RKO (cell line): ENCODE data around the gene CCDC54.

Experiments used
- DNase-seq: peaks from one replicate; pipeline ENCODE4 v3.0.0-alpha.2; 2016; ENCODE audit warnings: low spot score

CCDC54 gene

DNA sequence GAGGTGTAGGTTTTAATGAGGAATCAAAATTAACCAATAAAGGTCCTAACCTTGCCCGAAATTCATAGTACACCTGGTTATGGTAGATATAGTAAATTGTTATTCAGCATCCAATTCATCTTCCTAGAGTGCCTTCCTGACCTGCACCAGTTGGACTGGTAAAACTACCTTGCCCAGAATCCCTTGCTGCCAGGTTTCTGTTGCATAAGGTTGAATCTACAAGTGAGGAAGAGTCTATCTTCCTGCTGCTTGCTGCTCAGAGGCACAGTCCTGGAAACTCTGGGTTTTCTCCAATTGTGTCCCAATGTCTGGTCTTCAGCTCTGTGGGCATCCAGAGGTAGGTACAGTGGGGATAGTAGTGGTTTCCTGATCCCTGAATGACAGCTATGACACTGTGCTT is 17.3 kb downstream of the CCDC54 start:
- DNase-seq = no peak

DNA sequence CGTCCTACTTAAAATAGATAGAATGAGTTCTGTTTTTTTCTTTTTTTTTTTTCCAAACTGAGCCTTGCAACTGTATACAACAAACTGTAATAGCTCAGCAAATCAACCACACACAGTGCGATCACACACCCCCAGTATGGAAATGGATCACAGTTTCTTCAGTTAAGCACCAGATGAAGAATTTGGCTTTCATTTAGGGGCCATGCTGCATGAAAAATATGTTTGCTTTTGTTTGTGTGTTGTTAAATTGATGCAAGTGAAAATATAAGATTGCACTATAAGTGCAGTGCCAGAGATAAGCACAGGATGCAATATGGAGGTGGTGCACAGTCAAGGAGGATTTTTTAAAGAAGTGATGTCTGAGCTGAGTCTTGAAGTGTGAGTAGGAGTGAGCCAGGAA is 17.8 kb downstream of the CCDC54 start:
- no peak for DNase-seq

DNA sequence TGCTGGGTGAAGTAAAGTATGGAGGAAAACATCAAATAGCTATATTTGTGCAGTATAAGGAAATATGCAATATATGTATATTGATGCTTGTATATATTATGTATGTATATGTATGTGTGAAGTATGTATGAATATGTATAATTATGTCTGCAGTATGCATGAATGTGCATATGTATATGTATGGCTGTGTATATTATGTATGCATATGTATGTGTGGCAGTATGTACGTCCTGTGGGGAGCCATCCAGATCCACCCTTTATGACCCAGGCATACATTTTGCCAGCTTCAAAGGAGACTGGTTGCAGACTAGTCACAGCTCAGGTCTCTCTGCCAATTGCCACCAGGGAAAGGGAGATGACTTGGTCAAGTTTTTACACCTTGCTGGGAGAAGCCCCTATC is 24.1 kb downstream of the CCDC54 start:
- DNase-seq = no peak

DNA sequence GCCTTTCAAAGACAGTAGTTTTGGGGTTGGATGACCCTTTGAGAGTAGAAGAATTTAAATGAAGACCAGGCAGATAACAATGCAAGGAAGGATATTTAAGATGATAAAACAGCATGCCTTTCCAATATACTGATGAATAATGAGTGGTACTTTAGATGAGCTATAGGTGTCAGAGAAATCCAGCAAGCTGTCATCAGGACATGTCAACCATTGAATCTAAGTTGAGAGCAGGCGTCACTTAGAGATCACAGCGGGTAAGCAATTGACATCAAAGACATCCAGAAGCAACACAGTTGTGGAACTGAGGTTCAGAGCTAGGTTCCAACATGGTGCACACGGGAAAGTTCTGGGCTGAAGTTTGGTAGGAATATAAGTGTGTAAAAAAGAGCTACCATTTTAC is 25.0 kb downstream of the CCDC54 start:
- no peak for DNase-seq

DNA sequence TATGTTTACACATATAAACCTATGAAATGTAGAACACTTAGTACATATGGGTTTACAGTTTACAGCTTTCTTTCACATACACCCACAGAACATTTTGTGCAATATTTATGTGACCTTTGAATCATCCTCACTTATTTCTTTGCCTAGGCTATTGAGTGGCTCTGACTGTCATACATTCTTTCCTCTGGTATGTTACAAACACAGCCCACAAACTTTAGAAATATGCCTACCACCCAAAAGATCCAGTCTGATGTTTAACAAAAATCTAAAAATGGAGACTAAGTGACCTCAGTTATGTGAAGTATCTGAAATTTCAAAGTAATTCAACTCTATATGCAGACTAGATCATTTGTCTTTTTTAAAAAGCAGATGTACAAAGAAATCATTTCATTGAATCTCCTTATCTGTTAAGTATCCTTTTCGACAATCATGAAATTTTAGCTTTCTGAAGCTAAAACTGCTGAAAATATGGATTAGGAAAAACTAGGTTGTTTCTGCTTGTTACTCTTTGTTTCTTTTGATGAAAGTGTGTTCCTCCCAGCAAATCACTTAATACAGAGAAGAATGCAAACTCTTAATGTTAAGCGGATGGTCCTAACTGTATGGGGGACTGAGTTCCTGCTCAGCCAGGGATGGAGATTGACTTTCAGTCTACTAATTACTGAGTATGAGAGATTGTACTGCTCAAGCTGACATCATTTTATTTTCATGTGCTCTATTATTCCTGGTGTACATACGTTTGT is 27.7 kb downstream of the CCDC54 start:
- no peak for DNase-seq

DNA sequence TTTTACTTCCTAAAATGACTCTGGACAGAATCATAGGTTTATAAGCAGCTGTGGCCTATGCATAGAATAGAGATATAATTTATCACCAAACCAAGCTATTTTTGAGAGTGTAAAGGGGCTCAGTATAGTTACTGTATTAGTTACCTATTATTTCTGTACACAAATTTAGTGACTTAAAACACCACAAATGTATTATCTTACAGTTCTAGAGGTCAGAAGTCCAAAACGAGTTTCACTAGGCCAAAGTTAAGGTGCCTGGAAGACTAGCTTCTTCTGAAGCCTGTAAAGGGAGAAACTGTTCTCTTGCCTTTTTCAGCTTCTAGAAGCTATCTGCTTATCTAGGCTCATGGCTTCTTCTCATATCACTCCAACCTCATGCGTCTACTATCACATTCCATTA is 30.1 kb downstream of the CCDC54 start:
- DNase-seq = no peak

DNA sequence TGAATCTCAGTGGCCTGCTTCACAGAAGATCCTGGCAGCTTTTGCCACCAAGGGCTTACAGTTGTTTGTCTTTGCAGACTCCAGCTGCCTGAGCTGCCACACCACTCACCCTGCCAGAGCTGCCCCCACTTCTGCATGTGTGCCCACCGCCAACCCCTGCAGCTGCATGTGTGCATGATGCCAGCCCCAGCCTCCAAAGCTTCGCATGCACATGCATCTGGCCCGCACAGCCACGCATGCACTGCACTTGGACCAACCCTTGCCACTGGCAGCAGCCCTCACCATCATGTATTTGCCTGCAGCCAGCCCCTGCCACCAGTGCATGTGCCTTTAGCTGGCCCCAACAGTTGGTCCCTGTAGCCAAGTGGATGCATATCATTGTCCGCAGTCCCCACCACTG is 31.3 kb downstream of the CCDC54 start:
- no peak for DNase-seq

DNA sequence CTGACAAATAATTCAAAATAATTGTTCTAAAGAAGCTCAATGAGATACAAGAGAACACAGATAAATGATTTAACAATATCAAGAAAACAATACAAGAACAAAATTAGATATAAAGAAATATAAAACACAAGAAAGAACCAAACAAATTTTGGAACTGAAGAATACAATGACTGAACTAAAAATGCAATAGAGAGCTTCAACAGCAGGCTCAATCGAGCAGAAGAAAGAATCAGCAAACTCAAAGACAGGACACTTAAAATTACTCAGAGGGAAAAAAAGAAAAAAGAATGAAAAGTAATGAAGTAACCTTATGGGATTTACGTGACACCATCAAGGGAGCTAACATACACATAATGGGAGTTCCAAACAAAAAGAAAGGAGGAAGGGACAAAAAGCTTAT is 32.1 kb downstream of the CCDC54 start:
- DNase-seq = no peak

DNA sequence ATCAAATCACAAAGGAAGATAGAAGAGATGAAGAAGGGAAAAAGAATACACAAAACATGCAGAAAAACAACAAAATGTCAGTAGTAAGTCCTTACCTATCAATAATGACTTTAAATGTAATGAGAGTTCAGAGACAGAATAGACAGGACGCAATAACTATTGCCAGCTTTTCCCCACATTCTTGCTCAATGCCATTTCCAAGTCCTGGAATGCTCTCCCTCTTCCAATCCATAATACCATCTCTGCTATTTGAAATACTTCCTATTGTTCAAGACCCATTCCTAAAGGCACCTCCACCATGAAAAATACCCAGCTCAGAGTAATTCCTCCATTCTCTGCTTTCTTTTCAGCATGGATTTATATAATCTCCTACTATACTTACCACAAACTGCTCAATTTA is 33.4 kb downstream of the CCDC54 start:
- no peak for DNase-seq

DNA sequence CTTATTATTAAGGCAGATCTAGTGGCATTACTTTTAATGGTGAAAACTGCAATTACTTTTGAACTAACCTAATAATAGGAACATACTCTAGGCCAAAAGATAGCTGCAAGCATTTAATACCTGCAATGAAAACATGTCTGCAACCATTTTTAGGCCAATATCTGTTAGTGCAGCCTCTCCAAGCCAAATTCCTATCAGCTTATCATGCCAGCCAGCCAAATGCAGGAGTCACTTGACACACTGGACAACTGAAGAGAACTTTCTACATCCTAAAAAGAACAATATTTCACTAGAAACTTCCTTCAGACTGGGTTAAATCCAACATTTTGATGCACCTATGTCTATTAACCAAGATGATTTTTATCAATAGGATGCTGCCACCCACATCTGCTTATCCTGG is 33.8 kb downstream of the CCDC54 start:
- no peak for DNase-seq

DNA sequence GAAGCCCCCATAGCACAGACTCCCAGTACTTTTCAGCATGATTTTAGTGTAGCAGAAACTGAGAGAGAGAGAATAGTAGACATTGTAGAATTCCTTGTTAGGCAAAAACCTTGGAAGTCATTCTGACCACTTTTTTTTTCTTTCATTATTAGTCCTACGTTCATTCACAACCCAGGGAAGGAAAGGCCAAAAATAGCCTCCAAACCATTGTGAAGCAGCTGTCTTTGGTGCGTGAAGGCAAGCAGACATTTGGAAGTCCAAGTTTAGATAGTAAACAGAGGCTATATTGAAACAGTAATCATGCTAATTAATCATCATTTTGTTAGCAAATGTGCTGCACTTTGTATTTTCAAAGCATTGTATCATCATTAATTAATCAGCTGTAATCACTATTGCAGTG is 34.5 kb downstream of the CCDC54 start:
- DNase-seq = no peak

DNA sequence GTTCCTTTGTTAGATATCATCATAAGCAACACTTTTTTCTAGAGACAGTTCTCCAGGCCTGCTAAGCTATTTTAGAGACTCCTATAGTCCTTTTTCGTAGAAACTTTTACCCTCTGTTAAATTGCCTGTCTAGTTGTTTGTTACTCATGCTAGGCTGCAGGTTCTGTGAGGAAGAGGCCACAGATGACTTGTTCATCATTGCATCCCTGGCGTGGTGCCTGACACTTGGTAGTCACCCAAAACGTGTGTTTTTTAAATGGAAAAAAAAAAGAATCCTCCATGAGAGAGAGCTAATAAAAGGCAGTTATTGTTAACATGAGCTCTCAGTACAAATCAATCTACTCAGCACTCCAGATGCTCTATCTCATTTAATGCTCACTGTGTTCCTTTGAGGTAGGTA is 35.1 kb downstream of the CCDC54 start:
- no peak for DNase-seq

DNA sequence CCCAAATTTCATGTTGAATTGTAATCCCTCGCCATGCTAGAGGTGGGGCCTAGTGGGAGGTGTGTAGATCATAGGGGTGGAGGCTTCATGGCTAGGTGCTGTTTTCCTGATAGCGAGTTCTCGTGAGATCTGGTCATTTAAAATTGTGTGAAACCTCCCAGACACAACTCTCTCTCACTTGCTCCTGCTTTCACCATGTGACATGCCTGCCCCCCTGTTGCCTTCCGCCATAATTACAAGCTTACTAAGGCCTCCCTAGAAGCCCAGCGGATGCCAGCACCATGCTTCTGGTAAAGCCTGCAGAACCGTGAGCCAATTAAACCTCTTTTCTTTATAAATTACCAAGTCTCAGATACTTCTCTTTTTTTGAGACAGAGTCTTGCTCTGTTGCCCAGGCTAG is 36.0 kb downstream of the CCDC54 start:
- no peak for DNase-seq

DNA sequence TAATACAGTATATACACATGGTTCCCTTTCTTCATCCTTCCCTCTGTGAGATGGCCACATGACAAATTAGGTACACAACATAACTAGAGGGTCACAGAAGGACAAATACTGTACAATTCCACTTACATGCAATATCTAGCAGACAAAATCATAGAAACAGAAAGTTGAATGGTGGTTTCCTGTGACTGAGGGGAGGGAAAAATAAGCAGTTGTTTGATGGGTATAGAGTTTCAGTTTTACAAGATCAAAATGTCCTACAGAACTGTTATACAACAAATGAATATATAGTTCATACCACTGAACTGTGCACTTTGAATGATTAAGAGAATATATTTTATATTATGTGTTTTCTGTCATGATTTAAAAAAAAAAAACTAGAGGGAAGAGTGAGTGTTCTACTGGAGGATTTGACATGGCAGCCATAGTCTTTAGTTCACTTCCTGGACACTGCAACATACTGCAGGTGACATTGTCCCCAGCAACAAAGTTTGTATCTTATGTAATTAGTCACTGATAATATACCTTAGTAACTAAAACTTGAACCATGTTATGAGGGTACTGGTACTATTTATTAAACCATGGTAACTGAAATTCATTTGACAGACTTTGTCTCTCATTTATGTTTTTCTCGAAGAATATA is 37.2 kb downstream of the CCDC54 start:
- no peak for DNase-seq

DNA sequence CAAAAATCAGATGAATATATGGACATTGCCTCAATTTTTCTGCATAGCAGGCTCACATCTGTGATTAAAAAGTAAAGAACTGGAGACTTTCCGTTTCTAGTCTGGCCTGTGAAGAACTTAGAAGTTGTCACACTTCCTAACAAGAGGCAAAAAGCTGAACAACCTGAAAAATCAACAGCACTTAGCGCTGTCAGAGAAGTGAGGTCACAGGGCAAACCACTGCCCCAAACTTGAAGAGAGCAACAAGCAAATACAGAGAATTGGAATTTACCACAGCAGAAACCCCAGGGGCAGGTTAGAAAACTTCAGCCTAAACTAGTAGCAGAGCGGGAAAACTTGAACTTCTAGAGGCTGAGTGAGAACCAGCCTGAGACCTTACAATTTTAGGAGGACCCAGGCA is 38.9 kb downstream of the CCDC54 start:
- DNase-seq = no peak

DNA sequence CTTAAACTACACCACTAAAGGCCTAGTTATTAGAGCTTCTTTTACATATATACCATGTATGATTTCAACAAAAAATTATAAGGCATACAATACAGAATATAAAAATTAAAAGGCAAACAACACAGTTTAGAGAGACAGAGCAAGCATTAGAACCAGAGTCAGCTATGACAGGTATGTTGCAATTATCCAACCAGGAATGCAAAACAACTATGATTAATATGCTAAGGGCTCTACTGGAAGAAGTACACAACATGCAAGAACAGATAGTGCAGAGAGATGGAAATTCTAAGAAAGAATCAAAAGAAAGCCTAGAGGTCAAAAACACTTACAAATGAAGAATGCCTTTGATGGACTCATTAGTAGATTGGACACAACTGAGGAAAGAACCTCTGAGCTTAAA is 39.6 kb downstream of the CCDC54 start:
- no peak for DNase-seq

DNA sequence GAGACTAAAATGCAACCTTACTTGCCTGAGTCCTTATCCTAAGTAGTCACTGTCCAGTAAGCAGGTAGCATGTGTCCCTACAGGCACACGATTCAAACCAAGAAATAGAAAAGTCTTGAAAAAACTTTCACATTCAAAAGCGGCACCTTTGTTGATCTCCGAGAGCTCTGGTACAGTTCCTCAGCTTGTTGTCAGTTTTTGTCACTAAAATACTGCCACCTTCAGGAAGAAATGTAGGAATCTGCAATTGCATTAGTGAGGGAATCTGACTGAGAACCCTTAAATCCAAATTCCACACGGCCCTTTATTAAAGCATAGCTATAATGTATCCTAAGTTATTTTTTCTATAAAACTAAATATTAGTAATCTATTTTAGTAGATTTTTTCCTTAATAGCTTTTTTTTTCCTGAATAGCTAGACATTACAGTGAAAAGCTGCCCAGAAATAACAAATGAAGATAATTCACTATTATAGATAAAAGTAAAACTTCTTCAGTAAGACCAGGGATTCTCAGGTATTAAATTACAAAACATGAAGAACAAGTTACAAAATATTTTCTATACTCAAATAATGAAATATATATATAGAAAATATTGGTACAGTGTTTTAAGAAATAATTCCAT is 44.0 kb downstream of the CCDC54 start:
- peak; percentile 87 for DNase-seq

DNA sequence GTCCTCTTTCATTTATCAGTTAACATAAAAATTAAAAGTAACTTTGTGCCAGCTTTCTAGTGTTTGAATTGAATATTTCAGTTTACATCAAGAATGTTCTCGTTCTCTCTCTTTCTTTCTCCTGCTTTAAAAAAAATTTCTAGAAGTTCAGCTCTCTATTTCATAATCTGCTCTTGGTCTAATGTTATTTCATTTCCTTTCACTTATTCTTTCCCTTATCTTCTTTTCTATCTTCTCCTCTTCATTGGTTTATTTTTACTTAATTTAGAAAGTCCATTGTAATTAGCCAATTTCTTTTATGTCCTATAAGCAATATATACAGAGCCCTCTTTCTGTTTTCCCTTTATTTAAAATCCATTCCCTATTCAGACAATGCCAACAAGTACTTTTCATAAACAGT is 44.6 kb downstream of the CCDC54 start:
- DNase-seq = no peak

DNA sequence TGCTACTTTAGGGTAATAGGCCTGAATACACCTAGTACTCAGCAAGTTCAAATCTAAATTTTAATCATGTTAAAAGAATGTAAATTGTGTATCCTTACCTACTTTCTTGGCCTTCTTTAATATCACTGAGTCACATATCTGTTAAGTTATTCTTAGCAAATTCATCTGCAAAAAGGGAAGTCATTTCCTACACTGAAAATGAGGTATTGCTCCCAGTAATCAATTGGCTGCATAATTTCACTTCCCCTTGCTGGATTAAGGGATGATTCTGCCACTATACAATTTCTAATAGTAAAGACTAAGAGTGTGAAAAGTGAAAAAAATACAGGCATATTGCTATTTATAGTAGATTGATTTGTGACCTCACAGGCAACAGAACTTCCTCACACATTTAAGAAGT is 47.8 kb downstream of the CCDC54 start:
- DNase-seq = no peak

DNA sequence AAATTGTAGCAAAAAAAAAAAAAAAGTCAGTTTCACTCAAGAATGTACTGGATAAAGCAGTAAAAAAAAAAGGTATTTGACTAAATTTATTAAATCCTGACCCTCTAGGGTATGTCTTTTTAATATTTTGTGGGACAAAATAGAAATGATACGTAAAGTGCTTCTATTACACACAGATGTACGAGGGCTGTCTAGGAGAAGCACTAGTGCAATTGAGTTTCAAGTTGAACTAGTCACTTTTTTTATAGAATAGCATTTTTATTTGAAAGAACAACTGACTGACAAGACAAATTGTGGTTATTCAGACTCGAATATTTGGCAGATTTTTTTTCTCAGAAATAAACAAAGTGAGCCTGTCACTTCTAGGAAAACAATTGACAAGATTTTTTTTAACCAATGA is 49.0 kb downstream of the CCDC54 start:
- no peak for DNase-seq
